LNCaP clone FGC (cell line): ENCODE measurements around the gene TM4SF5.

Source experiments
- DNase-seq: peaks from one replicate; pipeline ENCODE4 v3.0.0-alpha.2; 2011; ENCODE audit warnings: low read depth
- H3K4me3 ChIP-seq: 2 replicates; pipeline ENCODE4 v1.5.1; 2011; ENCODE audit warnings: mild to moderate bottlenecking, low read depth, low read length, control low read depth
- TF ChIP-seq, protein P1 (sequence below): IDR thresholded peaks from 2 replicates; pipeline ENCODE4 v1.5.1; 2012; ENCODE audit warnings: mild to moderate bottlenecking; ENCODE audit not compliant: control insufficient read depth, insufficient read depth; ENCODE audit errors: extremely low read depth

Gene TM4SF5

DNA sequence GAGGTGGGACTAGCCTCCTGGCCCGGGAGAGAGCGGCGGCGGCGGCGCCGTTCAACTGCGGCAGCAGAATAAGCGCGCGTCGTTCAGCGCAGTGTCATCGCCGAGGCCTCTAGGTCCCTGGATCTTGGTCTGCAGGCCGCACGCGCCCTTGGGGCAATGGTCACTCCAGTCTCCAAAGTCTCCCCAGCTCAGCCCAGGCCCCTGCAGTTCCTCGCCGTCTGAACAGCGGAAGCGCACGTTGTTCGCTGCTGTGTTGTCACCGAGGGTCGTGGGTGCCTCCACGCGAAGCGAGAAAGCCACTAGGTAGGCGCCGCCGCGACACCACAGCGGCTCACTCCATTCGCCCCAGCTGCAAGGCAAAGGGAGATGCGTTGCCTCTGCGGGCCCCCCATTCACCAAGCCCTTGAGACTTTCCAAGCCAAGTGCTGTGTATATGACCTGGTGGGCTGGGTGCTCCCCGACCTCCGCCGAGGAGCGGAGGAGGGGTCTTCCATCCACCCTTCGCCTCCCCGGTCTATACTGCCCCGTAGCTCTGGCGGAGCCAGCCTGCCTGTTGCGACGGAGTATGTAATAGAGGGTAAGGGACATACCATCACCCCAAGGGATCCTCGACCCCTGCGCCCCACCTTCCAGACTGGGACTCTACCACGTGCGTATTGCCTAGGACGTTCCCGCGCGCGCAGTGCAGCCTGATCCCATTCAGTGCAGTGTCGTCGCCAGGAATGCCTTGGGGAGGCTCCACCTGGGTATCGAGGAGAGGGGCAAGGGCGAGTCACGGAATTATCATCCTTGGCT is 13.8 kb downstream of the TM4SF5 start:
- TF ChIP-seq, protein P1, sequence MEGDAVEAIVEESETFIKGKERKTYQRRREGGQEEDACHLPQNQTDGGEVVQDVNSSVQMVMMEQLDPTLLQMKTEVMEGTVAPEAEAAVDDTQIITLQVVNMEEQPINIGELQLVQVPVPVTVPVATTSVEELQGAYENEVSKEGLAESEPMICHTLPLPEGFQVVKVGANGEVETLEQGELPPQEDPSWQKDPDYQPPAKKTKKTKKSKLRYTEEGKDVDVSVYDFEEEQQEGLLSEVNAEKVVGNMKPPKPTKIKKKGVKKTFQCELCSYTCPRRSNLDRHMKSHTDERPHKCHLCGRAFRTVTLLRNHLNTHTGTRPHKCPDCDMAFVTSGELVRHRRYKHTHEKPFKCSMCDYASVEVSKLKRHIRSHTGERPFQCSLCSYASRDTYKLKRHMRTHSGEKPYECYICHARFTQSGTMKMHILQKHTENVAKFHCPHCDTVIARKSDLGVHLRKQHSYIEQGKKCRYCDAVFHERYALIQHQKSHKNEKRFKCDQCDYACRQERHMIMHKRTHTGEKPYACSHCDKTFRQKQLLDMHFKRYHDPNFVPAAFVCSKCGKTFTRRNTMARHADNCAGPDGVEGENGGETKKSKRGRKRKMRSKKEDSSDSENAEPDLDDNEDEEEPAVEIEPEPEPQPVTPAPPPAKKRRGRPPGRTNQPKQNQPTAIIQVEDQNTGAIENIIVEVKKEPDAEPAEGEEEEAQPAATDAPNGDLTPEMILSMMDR: no peak
- no peak overlapping the region for H3K4me3 ChIP-seq
- no peak for DNase-seq

DNA sequence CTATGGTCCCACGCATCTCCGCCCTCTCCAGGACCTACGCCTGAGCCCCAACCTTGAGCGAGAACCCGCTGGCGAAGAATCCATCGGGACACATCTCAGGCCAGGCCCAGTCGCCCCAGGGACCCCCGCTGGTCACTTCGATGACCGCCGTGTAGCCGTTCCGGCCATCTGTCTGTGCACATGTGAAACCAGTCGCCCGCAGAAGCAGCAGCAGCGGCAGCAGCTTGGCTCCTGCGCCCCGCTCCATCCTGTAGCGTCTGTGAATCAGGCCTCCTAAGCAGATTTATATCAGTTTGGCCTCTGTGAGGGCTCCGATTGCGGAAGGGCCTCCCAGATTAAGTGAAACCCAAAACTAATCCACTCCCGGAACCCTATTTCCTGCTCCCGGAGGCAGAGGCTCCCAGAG is 14.4 kb downstream of the TM4SF5 start, which contains the start of gene VMO1:
VMO1 (minus strand) TSS at position 259 of the 406 bp plus-strand sequence; CDS start at position 247, 12 bp downstream.
- TF ChIP-seq, protein P1: no peak
- DNase-seq: no peak
- no peak within 1 kb of the TSS for H3K4me3 ChIP-seq

- TF ChIP-seq, protein P1: no peak
Measured at GRCh38 chr17:4786516-4786915, 14.8 kb downstream of the TM4SF5 start.

DNA sequence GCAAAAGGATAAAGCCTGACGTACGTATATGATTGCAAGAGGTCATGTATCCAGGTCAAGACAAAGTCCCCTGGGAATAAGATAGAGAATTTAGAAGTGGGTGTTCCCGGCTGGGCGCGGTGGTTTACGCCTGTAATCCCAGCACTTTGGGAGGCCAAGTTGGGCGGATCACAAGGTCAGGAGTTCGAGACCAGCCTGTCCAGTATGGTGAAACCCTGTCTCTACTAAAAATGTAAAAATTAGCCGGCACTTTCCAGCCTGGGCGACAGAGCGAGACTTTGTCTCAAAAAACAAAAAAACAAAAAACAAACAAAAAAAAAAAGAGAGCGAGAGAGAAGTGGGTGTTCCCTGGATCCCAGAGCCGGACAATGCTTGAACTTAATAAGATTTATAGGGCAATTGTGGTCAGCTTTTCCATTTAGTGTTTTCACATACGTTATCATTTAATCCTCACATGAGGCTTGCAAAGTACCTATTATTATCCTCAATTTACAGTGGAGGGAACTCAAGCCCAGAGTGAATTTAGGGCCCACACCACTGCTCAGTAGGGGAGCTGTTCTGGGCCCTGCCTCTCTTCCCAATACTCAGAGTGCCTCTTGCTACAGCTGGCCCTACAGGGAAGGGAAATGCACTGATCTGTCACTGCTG is 16.6 kb downstream of the TM4SF5 start:
- TF ChIP-seq, protein P1: no peak
- DNase-seq: no peak
- peak overlapping the region; percentile 78 for H3K4me3 ChIP-seq

More at GRCh38 chr17:4786516-4786915, 14.8 kb downstream of the TM4SF5 start:
- DNase-seq: no peak
- H3K4me3 ChIP-seq: no peak overlapping the region

GRCh38 chr17:4788807-4789700 is 17.4 kb downstream of the TM4SF5 start, which contains the start of gene GLTPD2:
Gene GLTPD2 (plus strand): TSS chr17:4788964. CDS start chr17:4789012, 48 bp downstream.
- DNase-seq: no peak
- TF ChIP-seq, protein P1: no peak
- H3K4me3 ChIP-seq: peak within 1 kb of the TSS; percentile 78

DNA sequence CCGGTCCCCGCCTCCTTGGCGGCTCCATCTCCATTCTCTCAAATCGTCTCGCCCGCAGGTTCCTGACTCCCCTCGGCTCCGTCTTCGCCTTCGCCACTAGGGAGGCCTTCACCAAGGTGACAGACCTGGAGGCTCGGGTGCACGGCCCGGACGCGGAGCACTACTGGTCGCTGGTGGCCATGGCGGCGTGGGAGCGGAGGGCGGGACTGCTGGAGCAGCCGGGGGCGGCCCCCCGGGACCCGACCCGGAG is 17.9 kb downstream of the TM4SF5 start:
- DNase-seq: no peak
- TF ChIP-seq, protein P1: no peak

More for the DNA sequence above, 17.9 kb downstream of the TM4SF5 start:
- H3K4me3 ChIP-seq: peak overlapping the region; percentile 78
